ENCODE measurements around the gene PABPC1L.

Gene PABPC1L

DNA sequence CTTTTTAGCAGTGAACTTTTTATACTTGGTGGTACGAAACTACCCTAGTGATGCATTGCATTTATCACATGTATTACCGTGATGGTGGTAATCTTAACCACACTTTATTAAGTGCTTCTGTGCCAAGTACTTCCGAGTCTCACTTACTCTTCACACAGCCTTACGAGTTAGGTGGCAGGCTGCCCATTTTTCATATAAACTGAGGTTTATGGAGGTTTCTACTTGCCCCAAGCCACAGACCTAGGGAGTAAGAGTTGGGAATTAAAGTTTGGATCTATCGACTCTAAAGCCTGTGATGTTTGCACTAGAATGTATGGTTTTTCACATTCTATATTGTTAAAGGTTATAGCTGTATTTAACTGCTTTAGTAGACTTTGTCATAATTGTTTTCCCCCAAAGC is 5.5 kb upstream of the PABPC1L start:
- H3K27ac ChIP-seq, result no peak overlapping the region
- no peak for TF ChIP-seq ZFX (IDR thresholded peaks at IDR 0.05)
- TF ChIP-seq CTCF (conservative IDR thresholded peaks at IDR 0.05), result no peak

- peak overlapping the region; percentile 71 for H3K27ac ChIP-seq
- no peak for TF ChIP-seq CTCF (conservative IDR thresholded peaks at IDR 0.05)
- TF ChIP-seq ZFX (IDR thresholded peaks at IDR 0.05), result no peak
Observed at GRCh38 chr20:44908987-44909871, 631 bp upstream of the PABPC1L start.

GRCh38 chr20:44910690-44911262 is 916 bp downstream of the PABPC1L start:
- TF ChIP-seq CTCF (conservative IDR thresholded peaks at IDR 0.05) (no peak), ZFX (IDR thresholded peaks at IDR 0.05) (no peak)
- H3K27ac ChIP-seq, result peak overlapping the region; percentile 71

DNA sequence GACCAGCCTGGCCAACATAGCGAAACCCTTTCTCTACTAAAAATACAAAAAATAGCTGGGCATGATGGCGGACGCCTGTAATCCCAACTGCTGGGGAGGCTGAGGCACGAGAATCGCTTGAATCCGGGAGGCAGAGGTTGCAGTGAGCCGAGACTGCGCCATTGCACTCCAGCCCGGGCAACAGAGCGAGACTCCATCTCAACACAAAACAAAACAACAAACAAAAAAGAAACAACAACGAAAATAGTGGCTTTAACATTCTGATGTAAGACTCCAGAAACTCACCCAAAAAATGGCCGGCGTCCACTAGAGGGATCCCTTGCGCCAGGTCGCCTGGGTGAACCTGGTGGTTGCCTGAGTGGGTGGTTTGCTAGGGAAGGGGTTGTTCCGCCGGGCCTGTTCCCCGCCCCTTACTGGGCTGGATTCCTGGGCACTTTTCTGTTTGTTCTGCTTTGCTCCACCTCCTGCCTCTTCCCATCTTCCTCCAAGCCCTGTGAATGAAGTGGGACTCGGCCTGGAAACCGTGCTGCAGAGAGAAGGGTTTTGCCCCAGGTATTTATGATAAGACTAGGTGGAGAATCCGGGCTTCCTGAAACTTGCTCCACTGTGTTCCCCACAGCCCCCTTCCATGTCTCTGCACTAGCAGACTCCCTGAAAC is 1.5 kb downstream of the PABPC1L start:
- peak overlapping the region; percentile 71 for H3K27ac ChIP-seq
- TF ChIP-seq CTCF (conservative IDR thresholded peaks at IDR 0.05), result peak; percentile 90
- TF ChIP-seq ZFX (IDR thresholded peaks at IDR 0.05), result no peak

GRCh38 chr20:44912189-44912588 is 2.3 kb downstream of the PABPC1L start:
- H3K27ac ChIP-seq, result peak overlapping the region; percentile 71
- TF ChIP-seq CTCF (conservative IDR thresholded peaks at IDR 0.05), result no peak
- no peak for TF ChIP-seq ZFX (IDR thresholded peaks at IDR 0.05)

DNA sequence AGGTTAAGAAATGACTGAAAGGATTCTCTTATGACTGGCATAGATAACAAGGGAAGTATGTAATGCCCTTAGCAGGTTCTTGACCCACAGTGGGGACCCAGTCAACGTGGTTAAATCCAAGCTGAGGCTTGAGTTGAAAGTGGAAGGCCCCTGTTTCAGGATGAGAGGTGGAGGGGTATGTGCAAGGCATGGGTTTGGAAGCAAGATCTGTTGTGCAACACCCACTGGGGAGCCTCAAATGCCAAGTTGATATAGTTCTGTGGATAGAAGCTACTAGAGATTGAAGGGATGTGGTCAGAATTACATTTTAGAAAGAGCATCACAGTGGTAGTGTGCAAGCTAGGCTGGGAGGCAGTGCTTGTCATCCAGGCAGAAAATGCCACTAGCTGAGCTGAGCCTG is 5.1 kb downstream of the PABPC1L start:
- no peak overlapping the region for H3K27ac ChIP-seq
- TF ChIP-seq ZFX (IDR thresholded peaks at IDR 0.05) (no peak), CTCF (conservative IDR thresholded peaks at IDR 0.05) (no peak)

GRCh38 chr20:44916586-44916985 is 6.7 kb downstream of the PABPC1L start:
- H3K27ac ChIP-seq, result no peak overlapping the region
- no peak for TF ChIP-seq CTCF (conservative IDR thresholded peaks at IDR 0.05)
- no peak for TF ChIP-seq ZFX (IDR thresholded peaks at IDR 0.05)

Data from C4-2B (cell line).